Karpas-422 (cell line): ENCODE measurements around the gene CNTNAP2. TPM values are rescaled to one million over a fixed set of nuclear protein-coding genes. Genes with fewer than 3 reads are reported as not detected.

Experiments
- DNase-seq: peaks from one replicate; pipeline ENCODE4 v3.0.0-alpha.2; 2015
- H2AFZ ChIP-seq: fragments of 200-600 bp; sonication (generic); 2 replicates; pipeline ENCODE4 v1.6.1; 2014; ENCODE audit warnings: antibody characterized with exemption, low read length, mixed read lengths
- H3K27ac ChIP-seq: fragments of 200-600 bp; sonication (generic); 2 replicates; pipeline ENCODE4 v1.5.1; 2014; ENCODE audit warnings: mild to moderate bottlenecking, low read length, moderate library complexity
- H3K27me3 ChIP-seq: fragments of 200-600 bp; sonication (generic); 2 replicates; pipeline ENCODE4 v1.6.1; 2014; ENCODE audit warnings: low read length, mixed read lengths
- H3K36me3 ChIP-seq: fragments of 200-600 bp; sonication (generic); 2 replicates; pipeline ENCODE4 v1.6.1; 2014; ENCODE audit warnings: low read length, mixed read lengths; ENCODE audit not compliant: insufficient read depth
- H3K4me1 ChIP-seq: fragments of 200-600 bp; sonication (generic); 2 replicates; pipeline ENCODE4 v1.6.1; 2014; ENCODE audit warnings: mild to moderate bottlenecking, low read length, mixed read lengths
- H3K4me2 ChIP-seq: fragments of 200-600 bp; sonication (generic); 2 replicates; pipeline ENCODE4 v1.6.1; 2014; ENCODE audit warnings: low read length, low read depth, mild to moderate bottlenecking; ENCODE audit not compliant: poor library complexity, severe bottlenecking
- H3K4me3 ChIP-seq: fragments of 200-600 bp; sonication (generic); 2 replicates; pipeline ENCODE4 v1.5.1; 2014; ENCODE audit warnings: mild to moderate bottlenecking, antibody characterized with exemption, low read length, mixed read lengths
- H3K79me2 ChIP-seq: fragments of 200-600 bp; sonication (generic); 2 replicates; pipeline ENCODE4 v1.6.1; 2014; ENCODE audit warnings: mild to moderate bottlenecking, low read length, mixed read lengths
- H3K9ac ChIP-seq: fragments of 200-600 bp; sonication (generic); 2 replicates; pipeline ENCODE4 v1.6.0; 2014; ENCODE audit warnings: low read length
- H3K9me2 ChIP-seq: fragments of 200-600 bp; sonication (generic), shearing (Covaris generic); replicated peaks from 2 replicates; pipeline ENCODE4 v1.6.0; 2014; ENCODE audit warnings: mild to moderate bottlenecking, low read length, moderate library complexity; ENCODE audit not compliant: insufficient read depth
- H3K9me3 ChIP-seq: fragments of 300-700, 200-600 bp; sonication (generic); 2 replicates; pipeline ENCODE4 v1.6.1; 2014; ENCODE audit warnings: low read length, mixed read lengths
- H4K20me1 ChIP-seq: fragments of 200-600 bp; sonication (generic); 2 replicates; pipeline ENCODE4 v1.6.1; 2014; ENCODE audit warnings: mild to moderate bottlenecking, antibody characterized with exemption, low read length, low read depth; ENCODE audit not compliant: insufficient read depth
- total RNA-seq: library from RNA; depleted of rRNA; stranded (reverse); fragments of >200 nt; shearing (Covaris generic); gene quantifications from 2 replicates; pipeline ENCODE4 v1.2.3, GENCODE V29; 2014; ENCODE audit warnings: low replicate concordance

The CNTNAP2 gene
- total RNA-seq, 1 experiment from 2014 or later: not detected

DNA sequence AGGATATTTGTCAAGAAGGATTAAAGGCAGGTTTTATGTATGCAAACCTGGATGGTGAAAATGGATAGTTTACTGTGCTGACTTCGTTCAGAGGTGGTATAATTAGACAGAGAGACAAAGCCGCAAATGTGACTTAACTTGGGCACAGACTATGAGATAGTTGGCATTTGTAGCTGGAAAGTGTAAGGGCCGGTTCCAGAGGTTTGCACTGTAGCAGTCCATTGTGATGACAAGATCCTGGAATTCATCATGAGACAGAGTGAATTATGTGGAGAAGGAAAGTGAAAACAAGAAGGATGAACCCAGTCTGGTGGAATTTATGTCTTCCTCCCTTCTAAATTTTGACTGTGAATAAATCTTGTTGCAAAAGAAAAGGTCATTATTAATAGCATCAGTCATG lies 139.0 kb downstream of the CNTNAP2 start:
- H3K27me3 ChIP-seq: no peaks in the 10 kb centered on the region
- no peaks in the 10 kb centered on the region for H3K9me2 ChIP-seq
- no peak overlapping the region for H3K4me3 ChIP-seq

DNA sequence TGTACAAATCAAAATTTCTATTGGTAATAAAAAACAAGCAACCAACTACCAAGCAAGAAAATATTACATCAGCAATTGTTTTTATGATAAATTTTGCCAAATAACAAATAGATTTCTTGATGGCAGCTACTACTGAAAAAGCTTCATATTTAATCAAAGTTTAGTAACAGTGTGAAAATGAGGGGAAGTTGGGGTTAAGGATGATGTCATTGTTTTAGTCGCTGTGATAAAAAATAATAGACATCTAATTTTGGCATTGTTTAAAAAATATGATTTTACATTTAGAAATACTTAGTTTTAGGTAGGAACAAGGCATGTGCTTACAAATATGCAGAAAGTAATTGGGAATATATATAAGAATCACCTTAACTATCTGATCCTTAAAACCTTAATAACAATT lies 145.9 kb downstream of the CNTNAP2 start:
- Histone ChIP-seq H3K36me3 (no peaks in the 10 kb centered on the region), H2AFZ (no peak overlapping the region), H3K4me2 (no peak overlapping the region), H3K4me3 (no peak overlapping the region), H3K27me3 (no peaks in the 10 kb centered on the region), H3K27ac (no peak overlapping the region), H3K9me2 (no peaks in the 10 kb centered on the region), H3K4me1 (no peaks in the 10 kb centered on the region), H3K9ac (no peak overlapping the region), H3K79me2 (no peaks in the 10 kb centered on the region), H4K20me1 (no peaks in the 10 kb centered on the region), H3K9me3 (peaks cover 8% of the 10 kb centered on the region)
- no peak for DNase-seq

More for the DNA sequence above, 139.0 kb downstream of the CNTNAP2 start:
- Histone ChIP-seq H2AFZ (no peak overlapping the region), H3K9ac (no peak overlapping the region), H3K36me3 (no peaks in the 10 kb centered on the region), H3K4me1 (no peaks in the 10 kb centered on the region), H3K4me2 (no peak overlapping the region), H3K9me3 (peaks cover 18% of the 10 kb centered on the region), H3K79me2 (no peaks in the 10 kb centered on the region), H4K20me1 (no peaks in the 10 kb centered on the region), H3K27ac (no peak overlapping the region)
- no peak for DNase-seq

DNA sequence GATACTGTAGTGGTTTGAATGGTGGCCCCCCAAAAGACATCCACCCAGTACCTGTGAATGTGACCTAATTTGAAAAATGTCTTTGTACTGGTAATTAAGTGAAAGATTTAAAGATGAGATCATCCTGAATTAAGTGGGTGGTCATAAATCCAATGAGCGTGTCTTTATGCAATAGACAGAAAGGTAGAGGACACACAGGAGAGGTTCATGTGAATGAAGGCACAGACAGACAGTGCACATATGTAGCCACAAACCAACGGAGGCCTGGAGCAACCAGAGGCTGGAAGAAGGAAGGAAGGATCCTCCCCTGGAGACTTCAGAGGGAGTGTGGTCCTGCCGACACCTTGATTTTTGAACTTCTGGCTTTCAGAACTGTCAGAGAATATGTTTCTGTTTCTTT lies 160.3 kb downstream of the CNTNAP2 start:
- Histone ChIP-seq H3K9me2 (no peaks in the 10 kb centered on the region), H3K4me3 (no peak overlapping the region), H3K27me3 (no peaks in the 10 kb centered on the region), H3K4me1 (no peaks in the 10 kb centered on the region), H3K9me3 (peaks cover 24% of the 10 kb centered on the region), H3K36me3 (no peaks in the 10 kb centered on the region), H3K9ac (no peak overlapping the region), H4K20me1 (no peaks in the 10 kb centered on the region), H3K4me2 (no peak overlapping the region), H3K27ac (no peak overlapping the region), H2AFZ (no peak overlapping the region), H3K79me2 (no peaks in the 10 kb centered on the region)
- DNase-seq: no peak

DNA sequence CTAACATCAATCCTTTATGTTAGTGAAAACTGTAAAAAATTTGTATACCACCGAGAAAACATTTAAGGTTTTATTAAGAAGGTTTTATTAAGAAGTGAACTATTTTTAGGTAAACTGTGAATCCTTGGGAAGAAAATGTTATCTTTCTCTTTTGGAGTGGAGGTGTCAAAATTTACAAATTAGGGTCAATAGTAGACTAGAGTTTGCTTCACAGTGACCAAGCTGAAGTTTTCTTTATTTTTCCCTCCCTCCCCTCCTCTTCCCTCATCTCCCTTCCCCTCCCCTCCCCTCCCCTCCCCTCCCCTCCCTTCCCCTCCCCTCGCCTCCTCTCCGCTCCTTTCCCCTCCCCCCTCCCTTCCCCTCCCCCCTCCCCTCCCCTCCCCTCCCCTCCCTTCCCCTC lies 168.8 kb downstream of the CNTNAP2 start:
- Histone ChIP-seq H4K20me1 (no peaks in the 10 kb centered on the region), H3K4me2 (no peak overlapping the region), H3K36me3 (no peaks in the 10 kb centered on the region), H3K79me2 (no peaks in the 10 kb centered on the region), H2AFZ (no peak overlapping the region), H3K27me3 (no peaks in the 10 kb centered on the region), H3K9ac (no peak overlapping the region), H3K4me1 (no peaks in the 10 kb centered on the region), H3K4me3 (no peak overlapping the region), H3K9me3 (peaks cover 10% of the 10 kb centered on the region), H3K27ac (no peak overlapping the region), H3K9me2 (no peaks in the 10 kb centered on the region)
- DNase-seq: no peak

DNA sequence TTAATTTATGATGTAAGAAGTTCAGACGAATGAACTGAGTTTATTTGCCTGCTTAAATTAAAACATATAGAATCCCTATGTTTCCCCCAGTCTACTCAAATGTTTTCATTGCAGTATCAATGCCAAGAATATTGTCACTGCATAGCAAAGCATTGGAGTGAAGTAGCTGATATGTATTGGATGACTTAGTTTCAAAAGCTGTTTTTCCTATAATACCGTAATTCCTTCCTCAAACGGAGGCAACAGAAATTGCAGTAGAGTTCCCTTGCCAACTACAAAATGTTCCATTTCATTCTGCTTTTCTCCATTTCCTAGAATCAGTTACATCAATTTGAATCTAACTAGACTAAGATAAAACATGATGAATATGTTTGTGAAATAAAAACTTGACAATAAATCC lies 174.1 kb downstream of the CNTNAP2 start:
- Histone ChIP-seq H3K79me2 (no peaks in the 10 kb centered on the region), H3K9me3 (peaks cover 23% of the 10 kb centered on the region), H2AFZ (no peak overlapping the region), H3K4me3 (no peak overlapping the region), H3K9ac (no peak overlapping the region), H3K9me2 (no peaks in the 10 kb centered on the region), H3K4me2 (no peak overlapping the region), H3K27ac (no peak overlapping the region), H3K4me1 (no peaks in the 10 kb centered on the region), H4K20me1 (no peaks in the 10 kb centered on the region), H3K36me3 (no peaks in the 10 kb centered on the region), H3K27me3 (no peaks in the 10 kb centered on the region)
- no peak for DNase-seq

DNA sequence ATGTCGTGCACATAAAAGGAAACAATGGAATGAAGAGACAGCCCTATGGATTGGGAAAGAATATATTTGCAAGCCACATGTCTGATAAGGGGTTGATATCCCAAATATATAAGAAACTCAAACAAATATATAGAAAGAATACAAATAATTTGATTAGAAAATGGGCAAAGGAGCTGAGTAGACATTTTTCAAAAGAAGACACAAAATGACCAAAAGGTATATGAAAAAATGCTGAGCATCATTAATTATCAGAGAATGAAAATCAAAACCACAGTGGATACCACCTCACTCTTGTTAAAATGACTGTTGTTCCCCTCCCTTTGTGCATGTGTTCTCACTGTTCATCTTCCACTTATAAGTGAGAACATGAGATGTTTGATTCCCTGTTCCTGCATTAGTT lies 175.3 kb downstream of the CNTNAP2 start:
- no peaks in the 10 kb centered on the region for H3K79me2 ChIP-seq
- no peak for DNase-seq

DNA sequence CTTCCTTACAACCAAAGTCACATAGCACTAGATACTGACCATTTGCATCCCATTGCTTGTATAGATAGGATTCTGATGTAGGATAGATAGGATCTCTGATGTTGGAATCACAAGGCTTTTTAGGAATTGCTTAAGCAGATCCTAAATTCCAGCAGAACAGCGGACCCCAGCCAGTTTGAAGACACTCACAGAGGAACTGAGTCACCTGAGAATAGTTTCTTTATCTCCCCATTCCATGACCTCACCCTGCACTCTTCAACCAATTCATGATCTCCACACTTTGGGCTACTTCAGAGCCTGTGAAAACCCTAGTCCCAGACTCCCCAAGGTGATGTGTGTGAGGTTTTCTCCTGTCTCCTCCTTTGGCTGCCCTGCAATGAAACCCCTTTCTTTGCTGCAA lies 179.4 kb downstream of the CNTNAP2 start:
- no peaks in the 10 kb centered on the region for H4K20me1 ChIP-seq
- peaks cover 37% of the 10 kb centered on the region for H3K9me3 ChIP-seq
- no peaks in the 10 kb centered on the region for H3K27me3 ChIP-seq
- no peak overlapping the region for H3K27ac ChIP-seq
- H3K4me2 ChIP-seq: no peak overlapping the region
- no peaks in the 10 kb centered on the region for H3K4me1 ChIP-seq
- H3K9ac ChIP-seq: no peak overlapping the region
- H3K36me3 ChIP-seq: no peaks in the 10 kb centered on the region
- no peaks in the 10 kb centered on the region for H3K79me2 ChIP-seq
- DNase-seq: no peak
- no peak overlapping the region for H2AFZ ChIP-seq
- H3K9me2 ChIP-seq: no peaks in the 10 kb centered on the region
- no peak overlapping the region for H3K4me3 ChIP-seq

More for the DNA sequence above, 175.3 kb downstream of the CNTNAP2 start:
- Histone ChIP-seq H2AFZ (0 out of 2 replicates have a peak overlapping the region, but pooled peaks have one; percentile 5), H3K4me2 (no peak overlapping the region), H3K27me3 (no peaks in the 10 kb centered on the region), H4K20me1 (no peaks in the 10 kb centered on the region), H3K4me1 (no peaks in the 10 kb centered on the region), H3K9ac (no peak overlapping the region), H3K36me3 (no peaks in the 10 kb centered on the region), H3K4me3 (no peak overlapping the region), H3K27ac (no peak overlapping the region), H3K9me2 (no peaks in the 10 kb centered on the region), H3K9me3 (peaks cover 28% of the 10 kb centered on the region)

DNA sequence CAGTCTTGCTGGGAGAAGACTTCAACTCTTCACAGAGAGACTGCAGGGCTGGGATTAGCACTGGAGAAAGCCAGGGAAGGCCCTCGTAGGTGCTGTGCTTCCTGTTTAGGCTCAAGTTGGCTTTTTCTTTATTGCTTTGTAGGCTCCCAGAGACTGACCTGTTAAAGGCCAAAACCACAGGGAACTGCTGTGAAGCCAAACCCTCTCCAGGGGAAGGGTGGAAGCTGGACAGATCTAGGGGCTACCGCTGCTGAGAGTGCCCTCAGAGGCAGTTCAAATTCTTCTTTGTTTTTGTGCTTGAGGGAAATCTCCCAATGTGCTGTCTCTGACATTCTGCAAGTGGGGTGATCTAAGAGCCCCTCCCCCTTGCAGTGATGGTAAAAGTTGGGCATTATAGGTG lies 198.4 kb downstream of the CNTNAP2 start:
- Histone ChIP-seq H3K79me2 (no peaks in the 10 kb centered on the region), H3K27ac (no peak overlapping the region), H3K4me1 (no peaks in the 10 kb centered on the region), H3K4me2 (no peak overlapping the region), H3K9me3 (peaks cover 23% of the 10 kb centered on the region), H3K9ac (no peak overlapping the region), H3K4me3 (no peak overlapping the region), H2AFZ (no peak overlapping the region), H3K36me3 (no peaks in the 10 kb centered on the region), H3K27me3 (no peaks in the 10 kb centered on the region), H3K9me2 (no peaks in the 10 kb centered on the region), H4K20me1 (no peaks in the 10 kb centered on the region)
- DNase-seq: no peak

DNA sequence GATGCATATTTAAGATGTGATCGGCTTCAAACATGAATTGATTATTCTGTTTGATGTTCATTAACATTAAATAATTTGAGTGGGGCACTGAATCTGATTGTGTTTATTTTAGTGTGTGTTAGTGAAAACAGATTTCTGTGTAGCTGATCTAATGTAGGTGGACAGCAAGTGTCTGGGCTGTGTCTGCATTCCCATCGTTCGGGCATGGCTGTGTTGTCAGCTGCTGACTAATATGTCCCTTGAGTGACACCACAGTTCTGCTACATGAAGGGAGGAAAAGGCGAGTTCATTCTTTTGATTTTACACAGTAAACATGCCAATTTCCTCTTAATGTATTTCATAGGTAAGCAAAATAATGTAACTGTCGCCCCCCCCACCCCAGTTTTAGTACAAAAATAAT lies 203.0 kb downstream of the CNTNAP2 start:
- H3K79me2 ChIP-seq: no peaks in the 10 kb centered on the region
- H3K9ac ChIP-seq: no peak overlapping the region
- no peak overlapping the region for H2AFZ ChIP-seq
- no peaks in the 10 kb centered on the region for H3K4me1 ChIP-seq
- no peaks in the 10 kb centered on the region for H3K36me3 ChIP-seq
- no peak for DNase-seq
- H3K27ac ChIP-seq: no peak overlapping the region
- H3K27me3 ChIP-seq: no peaks in the 10 kb centered on the region
- no peak overlapping the region for H3K4me2 ChIP-seq
- H3K9me2 ChIP-seq: no peaks in the 10 kb centered on the region
- H3K4me3 ChIP-seq: no peak overlapping the region
- no peaks in the 10 kb centered on the region for H4K20me1 ChIP-seq
- H3K9me3 ChIP-seq: peaks cover 22% of the 10 kb centered on the region
